HG03575 (cell line): Measurements from ENCODE around the gene QRICH1.

Source experiments
- ATAC-seq: cut with Tn5 transposase; IDR thresholded peaks from one replicate; pipeline ENCODE4 v1.9.1; 2021; ENCODE audit not compliant: unreplicated experiment, insufficient number of reproducible peaks, low FRiP score; ENCODE audit errors: extremely low read depth

QRICH1 gene

GRCh38 chr3:49093853-49094767 lies at the start of gene QRICH1:
Gene QRICH1, minus strand, starts transcription at chr3:49094071. Its CDS starts 17,054 bp downstream, at chr3:49077017.
- peak; percentile 43 for ATAC-seq

- ATAC-seq, result no peak
These were observed 46.2 kb upstream of the QRICH1 start for GRCh38 chr3:49140080-49140479.

GRCh38 chr3:49135499-49135898 lies 41.6 kb upstream of the QRICH1 start:
- no peak for ATAC-seq

GRCh38 chr3:49134471-49135265 lies 40.8 kb upstream of the QRICH1 start:
- no peak for ATAC-seq

- ATAC-seq, result no peak
These were observed 39.5 kb upstream of the QRICH1 start for GRCh38 chr3:49133226-49133951.

- no peak for ATAC-seq
These were observed 38.8 kb upstream of the QRICH1 start, which contains the start of gene LAMB2 for GRCh38 chr3:49132437-49133225. Gene LAMB2, minus strand, starts transcription at chr3:49133050. Its CDS starts 183 bp downstream, at chr3:49132867.

- no peak for ATAC-seq
These were observed 38.2 kb upstream of the QRICH1 start for GRCh38 chr3:49132073-49132436.

GRCh38 chr3:49131576-49131975 lies 37.7 kb upstream of the QRICH1 start:
- ATAC-seq, result no peak

GRCh38 chr3:49131040-49131439 lies 37.2 kb upstream of the QRICH1 start:
- ATAC-seq, result no peak

GRCh38 chr3:49124991-49125670 lies 31.3 kb upstream of the QRICH1 start:
- ATAC-seq, result no peak

- no peak for ATAC-seq
These were observed 30.3 kb upstream of the QRICH1 start for GRCh38 chr3:49124203-49124602.

GRCh38 chr3:49123687-49124086 lies 29.8 kb upstream of the QRICH1 start:
- ATAC-seq, result no peak

GRCh38 chr3:49122886-49123545 lies 29.1 kb upstream of the QRICH1 start:
- no peak for ATAC-seq

GRCh38 chr3:49122451-49122850 lies 28.6 kb upstream of the QRICH1 start:
- ATAC-seq, result no peak

- no peak for ATAC-seq
These were observed 28.2 kb upstream of the QRICH1 start for GRCh38 chr3:49122022-49122421.

GRCh38 chr3:49121132-49121736 lies 27.4 kb upstream of the QRICH1 start:
- no peak for ATAC-seq

GRCh38 chr3:49120438-49121131 lies 26.7 kb upstream of the QRICH1 start, which contains the start of gene USP19:
Gene USP19, minus strand, starts transcription at chr3:49120823. Its CDS starts 1,678 bp downstream, at chr3:49119145.
- no peak for ATAC-seq
